Keratinocyte (primary cell): ENCODE data around the gene ASIC5. TPM values are rescaled to one million over a fixed set of nuclear protein-coding genes. Genes with fewer than 3 reads are reported as not detected.

Experiments used
- DNase-seq: peaks from one replicate; pipeline ENCODE4 v3.0.0-alpha.2; 2011; ENCODE audit warnings: low read depth, missing footprints, low spot score
- FAIRE-seq: peaks from 2 replicates; lab custom pipeline; 2011; peaks lifted over from hg19 to GRCh38; lab: Jason Lieb, UNC
- H2AFZ ChIP-seq: 2 replicates; pipeline ENCODE4 v1.6.0; 2012; ENCODE audit warnings: low read length, control low read depth, inconsistent platforms; ENCODE audit not compliant: control insufficient read depth
- H3K27ac ChIP-seq: 2 replicates; pipeline ENCODE4 v1.5.1; 2011; ENCODE audit warnings: low read length; ENCODE audit not compliant: control insufficient read depth, insufficient read depth
- H3K27me3 ChIP-seq: 3 replicates; pipeline ENCODE4 v1.6.0; 2011; ENCODE audit warnings: low read length; ENCODE audit not compliant: control insufficient read depth, insufficient read depth; ENCODE audit errors: extremely low read depth
- H3K36me3 ChIP-seq, 2 experiments: 2 replicates in 1 of 2; 3 replicates in 1 of 2; pipeline ENCODE4 v1.5.1; 2011; ENCODE audit warnings: low read length in 2 of 2, mild to moderate bottlenecking in 1 of 2; ENCODE audit not compliant: control insufficient read depth in 2 of 2, insufficient read depth in 2 of 2; ENCODE audit errors: extremely low read depth in 1 of 2
- H3K4me1 ChIP-seq: 3 replicates; pipeline ENCODE4 v1.5.1; 2011; ENCODE audit warnings: low read length; ENCODE audit not compliant: control insufficient read depth, insufficient read depth; ENCODE audit errors: extremely low read depth
- H3K4me2 ChIP-seq: 3 replicates; pipeline ENCODE4 v1.6.0; 2011; ENCODE audit warnings: low read depth, low read length; ENCODE audit not compliant: control insufficient read depth, insufficient read depth; ENCODE audit errors: extremely low read depth
- H3K4me3 ChIP-seq, 3 experiments: fragments of 200-600 bp in 1 of 3; sonication (generic) in 1 of 3; 2 replicates in 2 of 3; 3 replicates in 1 of 3; pipeline ENCODE4 v1.5.1; 2011 to 2016; ENCODE audit warnings: low read length in 3 of 3, mild to moderate bottlenecking in 3 of 3, control low read depth in 2 of 3, inconsistent platforms in 1 of 3, low read depth in 1 of 3, mixed read lengths in 1 of 3, mixed run types in 1 of 3, moderate library complexity in 1 of 3; ENCODE audit not compliant: control insufficient read depth in 2 of 3, insufficient read depth in 2 of 3; ENCODE audit errors: extremely low read depth in 1 of 3
- H3K79me2 ChIP-seq: 2 replicates; pipeline ENCODE4 v1.6.0; 2012; ENCODE audit warnings: low read length; ENCODE audit not compliant: control insufficient read depth, insufficient read depth
- H3K9ac ChIP-seq: 3 replicates; pipeline ENCODE4 v1.6.0; 2011; ENCODE audit warnings: low read length; ENCODE audit not compliant: control insufficient read depth, insufficient read depth; ENCODE audit errors: extremely low read depth
- H3K9me1 ChIP-seq: 3 replicates; pipeline ENCODE4 v1.6.0; 2011; ENCODE audit warnings: low read length; ENCODE audit not compliant: control insufficient read depth, insufficient read depth; ENCODE audit errors: extremely low read depth
- H3K9me3 ChIP-seq: 2 replicates; pipeline ENCODE4 v1.5.1; 2012; ENCODE audit warnings: low read depth, low read length; ENCODE audit not compliant: control insufficient read depth
- H4K20me1 ChIP-seq: 3 replicates; pipeline ENCODE4 v1.6.0; 2011; ENCODE audit warnings: low read length; ENCODE audit not compliant: control insufficient read depth, insufficient read depth; ENCODE audit errors: extremely low read depth
- CTCF ChIP-seq, 3 experiments: IDR thresholded peaks in 1 of 3; conservative IDR thresholded peaks in 1 of 3; optimal IDR thresholded peaks in 1 of 3; 2 replicates in 2 of 3; 3 replicates in 1 of 3; pipeline versions ENCODE3 to v1.5.1; 2011; ENCODE audit warnings: low read length in 3 of 3, mild to moderate bottlenecking in 3 of 3, moderate library complexity in 2 of 3, control low read depth in 1 of 3, inconsistent platforms in 1 of 3; ENCODE audit not compliant: insufficient read depth in 2 of 3; ENCODE audit errors: extremely low read depth in 1 of 3
- EZH2 ChIP-seq: IDR thresholded peaks from one replicate; pipeline ENCODE4 v1.6.1; 2012; ENCODE audit warnings: inconsistent platforms, mild to moderate bottlenecking, low read length, moderate library complexity
- dilution Hi-C: fragments of 300-500 bp; cut with MboI; formaldehyde crosslinking; loops from one replicate; pipeline ENCODE4 v1.7.0; 2020; ENCODE audit warnings: low sequenced_read_pairs; ENCODE audit not compliant: extremely low pct_ligation_motif_present
- polyA plus RNA-seq, 5 experiments: library from polyadenylated mRNA; depleted of rRNA in 3 of 5; stranded (reverse) in 3 of 5; stranded (forward) in 1 of 5; unstranded in 1 of 5; fragments of >200 nt; gene quantifications; 1 replicate in 1 of 5; 2 replicates in 3 of 5; 3 replicates in 1 of 5; pipeline versions ENCODE4 v1.2.1 to v1.2.3, GENCODE V29; 2011 to 2012; ENCODE audit warnings: missing spikeins in 2 of 5, low read depth in 1 of 5, low replicate concordance in 1 of 5

ASIC5 gene
- polyA plus RNA-seq, 1 donor (not counting 4 experiments of a cell fraction or from before 2014, with no cell fraction given): not detected

GRCh38 chr4:155891058-155891457 lies 25.0 kb upstream of the ASIC5 start:
- H3K9ac ChIP-seq: no peak overlapping the region
- H3K27me3 ChIP-seq: no peaks in the 10 kb centered on the region
- no peaks in the 10 kb centered on the region for H4K20me1 ChIP-seq
- H3K4me2 ChIP-seq: no peak overlapping the region
- H3K4me1 ChIP-seq: no peaks in the 10 kb centered on the region
- DNase-seq (no peak), FAIRE-seq (no peak)
- TF ChIP-seq CTCF (optimal IDR thresholded peaks at IDR 0.05 in 1 of 3, IDR thresholded peaks at IDR 0.05 in 1 of 3, conservative IDR thresholded peaks at IDR 0.05 in 1 of 3; ENCODE audit: extremely low read depth in 1 of 3, insufficient read depth in 2 of 3, low read length in 3 of 3) (no peak), EZH2 (no peak)
- no peak overlapping the region for H3K4me3 ChIP-seq
- no peaks in the 10 kb centered on the region for H3K9me3 ChIP-seq
- dilution Hi-C loops: no loop called here
- H3K79me2 ChIP-seq: no peaks in the 10 kb centered on the region
- no peak overlapping the region for H2AFZ ChIP-seq
- no peak overlapping the region for H3K27ac ChIP-seq
- no peaks in the 10 kb centered on the region for H3K9me1 ChIP-seq
- no peaks in the 10 kb centered on the region for H3K36me3 ChIP-seq

DNA sequence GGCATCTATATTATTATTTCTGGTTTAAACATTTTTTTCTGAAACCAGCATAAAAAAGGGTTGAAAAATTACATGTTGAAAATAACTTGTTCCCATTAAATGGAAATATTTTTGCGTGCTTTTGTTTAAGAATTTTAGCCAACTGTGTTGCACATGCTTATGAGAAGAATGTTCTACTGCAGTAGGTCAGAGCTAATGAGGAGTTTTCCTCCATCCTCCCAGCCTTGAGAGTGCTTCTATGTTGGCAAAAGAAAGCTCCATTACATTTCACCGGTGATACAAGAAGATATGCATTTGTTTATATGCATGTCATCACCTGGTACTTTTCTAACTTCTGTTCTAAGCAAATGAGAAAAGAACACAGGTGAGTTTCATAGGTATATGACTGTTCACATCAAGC lies 23.9 kb upstream of the ASIC5 start:
- H3K79me2 ChIP-seq: no peaks in the 10 kb centered on the region
- no peaks in the 10 kb centered on the region for H3K9me1 ChIP-seq
- no peaks in the 10 kb centered on the region for H4K20me1 ChIP-seq
- TF ChIP-seq CTCF (optimal IDR thresholded peaks at IDR 0.05 in 1 of 3, IDR thresholded peaks at IDR 0.05 in 1 of 3, conservative IDR thresholded peaks at IDR 0.05 in 1 of 3; ENCODE audit: extremely low read depth in 1 of 3, insufficient read depth in 2 of 3, low read length in 3 of 3) (no peak), EZH2 (no peak)
- H3K9me3 ChIP-seq: no peaks in the 10 kb centered on the region
- H3K27me3 ChIP-seq: no peaks in the 10 kb centered on the region
- no peak overlapping the region for H3K4me3 ChIP-seq
- no peaks in the 10 kb centered on the region for H3K4me1 ChIP-seq
- FAIRE-seq (no peak), DNase-seq (no peak)
- H3K27ac ChIP-seq: no peak overlapping the region
- no peak overlapping the region for H2AFZ ChIP-seq
- H3K4me2 ChIP-seq: no peak overlapping the region
- H3K36me3 ChIP-seq: no peaks in the 10 kb centered on the region
- dilution Hi-C loops: no loop called here
- no peak overlapping the region for H3K9ac ChIP-seq
